Measurements from ENCODE around the gene TMEM225B. TPM values are rescaled to one million over a fixed set of nuclear protein-coding genes. Genes with fewer than 3 reads are reported as not detected.

Gene TMEM225B
- total and polyA plus RNA-seq, 7 donors = 0.20 to 0.86 (median 0.42) TPM; not detected in 2

GRCh38 chr7:99558306-99559174 lies 39.5 kb upstream of the TMEM225B start, which contains the start of gene ZNF655:
TSS of gene ZNF655 (plus strand) at chr7:99558642. CDS start at chr7:99560560, 1,918 bp downstream.
- DNase-seq (peak; percentile 94 to 96), ATAC-seq (peak; percentile 92 to 96 (median 95))
- peak within 1 kb of the TSS; percentile 78 for H3K4me3 ChIP-seq
- TF ChIP-seq CTCF (IDR thresholded peaks at IDR 0.05) = no peak
- 0% methylated on average over 65 to 73 of the region's 73 CpGs for WGBS, 3 donors
- no peaks in the 10 kb centered on the region for H3K27me3 ChIP-seq (ENCODE audit: insufficient read depth in 3 of 3, low read length in 2 of 3)
- H3K4me1 ChIP-seq = peaks cover 55% of the 10 kb centered on the region
- peaks cover 16 to 70% of the 10 kb centered on the region in 2 donors for H3K36me3 ChIP-seq (ENCODE audit: insufficient read depth in 1 of 2, low read depth in 1 of 2)
- peak within 1 kb of the TSS; percentile 95 for H3K27ac ChIP-seq
- intact Hi-C loops (cut with DNase I) = loop anchor here in 1 of 2 donors (2.0 kb wide), 1 partner anchor 54 kb away; the partner anchor contains the start of gene ZKSCAN5
- no peaks in the 10 kb centered on the region for H3K9me3 ChIP-seq

GRCh38 chr7:99559175-99559915 lies 38.7 kb upstream of the TMEM225B start:
- H3K27ac ChIP-seq = peak overlapping the region; percentile 95
- H3K9me3 ChIP-seq = no peaks in the 10 kb centered on the region
- no peak for TF ChIP-seq CTCF (IDR thresholded peaks at IDR 0.05)
- intact Hi-C loops (cut with DNase I) = loop anchor here in 1 of 2 donors (2.0 kb wide), 1 partner anchor 55 kb away; the partner anchor contains the start of gene ZKSCAN5
- 18 to 22% (median 20%) methylated on average over 31 of the region's 31 CpGs for WGBS, 3 donors
- peaks cover 60% of the 10 kb centered on the region for H3K4me1 ChIP-seq
- ATAC-seq (no peak), DNase-seq (no peak)
- H3K4me3 ChIP-seq = peak overlapping the region; percentile 78
- H3K36me3 ChIP-seq (ENCODE audit: insufficient read depth in 1 of 2, low read depth in 1 of 2) = peaks cover 21 to 70% of the 10 kb centered on the region in 2 donors
- no peaks in the 10 kb centered on the region for H3K27me3 ChIP-seq (ENCODE audit: insufficient read depth in 3 of 3, low read length in 2 of 3)

GRCh38 chr7:99560834-99561736 lies 37.0 kb upstream of the TMEM225B start:
- Histone ChIP-seq H3K27ac (peak overlapping the region; percentile 95), H3K9me3 (no peaks in the 10 kb centered on the region), H3K36me3 (ENCODE audit: insufficient read depth in 1 of 2, low read depth in 1 of 2) (peaks cover 21 to 73% of the 10 kb centered on the region in 2 donors), H3K4me3 (peak overlapping the region; percentile 78), H3K4me1 (peaks cover 58% of the 10 kb centered on the region), H3K27me3 (ENCODE audit: insufficient read depth in 3 of 3, low read length in 2 of 3) (no peaks in the 10 kb centered on the region)
- 86 to 96% (median 89%) methylated on average over 7 of the region's 7 CpGs for WGBS, 3 donors
- DNase-seq = no peak
- TF ChIP-seq CTCF (IDR thresholded peaks at IDR 0.05) = no peak
- intact Hi-C loops (cut with DNase I) = no loop called here
- no peak for ATAC-seq

- no peaks in the 10 kb centered on the region for H3K9me3 ChIP-seq
- no peaks in the 10 kb centered on the region for H3K27me3 ChIP-seq (ENCODE audit: insufficient read depth in 3 of 3, low read length in 2 of 3)
- peaks cover 25 to 73% of the 10 kb centered on the region in 2 donors for H3K36me3 ChIP-seq (ENCODE audit: insufficient read depth in 1 of 2, low read depth in 1 of 2)
- peaks cover 52% of the 10 kb centered on the region for H3K4me1 ChIP-seq
- H3K4me3 ChIP-seq = peak overlapping the region; percentile 29
- ATAC-seq (no peak), DNase-seq (no peak)
- H3K27ac ChIP-seq = peak overlapping the region; percentile 95
- WGBS, 3 donors = 88 to 95% (median 90%) methylated on average over 2 of the region's 2 CpGs
- TF ChIP-seq CTCF (IDR thresholded peaks at IDR 0.05) = no peak
- intact Hi-C loops (cut with DNase I) = no loop called here
These were observed 36.4 kb upstream of the TMEM225B start for GRCh38 chr7:99561737-99562051.
